ENCODE measurements around the gene ZBTB42. TPM values are rescaled to one million over a fixed set of nuclear protein-coding genes. Genes with fewer than 3 reads are reported as not detected.
A peak's percentile ranks its signal among the peaks of the same experiment; 100 is the strongest.

ZBTB42 gene
- total and polyA plus RNA-seq, 2 of the 13 experiments (the other 11 are each of a cell fraction or from before 2014, with no cell fraction given): 2.8 to 4.2 TPM

GRCh38 chr14:104826861-104827176, 25.9 kb downstream of the ZBTB42 start (continued):
- TF ChIP-seq ZNF281 (CRISPR knock-in tag; IDR thresholded peaks at IDR 0.05; ENCODE audit: borderline replicate concordance) (no peak), ZNF501 (CRISPR knock-in tag; IDR thresholded peaks at IDR 0.05) (peak; percentile 48; the same call in 1 of the 2 replicates), ZMAT3 (CRISPR knock-in tag; conservative IDR thresholded peaks at IDR 0.05) (0 out of 2 replicates have a peak, but pooled peaks have one; percentile 14), POLR2G (IDR thresholded peaks at IDR 0.05; ENCODE audit: low read depth, low read length) (peak; percentile 55; the same call in 1 of the 2 replicates), ZSCAN31 (CRISPR knock-in tag; IDR thresholded peaks at IDR 0.05; ENCODE audit: low read depth) (no peak), ELF1 (CRISPR knock-in tag; IDR thresholded peaks at IDR 0.05) (no peak), SIN3A (IDR thresholded peaks at IDR 0.05; ENCODE audit: borderline replicate concordance, low read depth, low read length) (0 out of 2 replicates have a peak, but pooled peaks have one; percentile 36), ZBTB10 (CRISPR knock-in tag; IDR thresholded peaks at IDR 0.05; ENCODE audit: borderline replicate concordance) (no peak), ARNT2 (CRISPR knock-in tag; IDR thresholded peaks at IDR 0.05; ENCODE audit: low read depth) (0 out of 2 replicates have a peak, but pooled peaks have one; percentile 8)
- TF ChIP-seq, protein P1, sequence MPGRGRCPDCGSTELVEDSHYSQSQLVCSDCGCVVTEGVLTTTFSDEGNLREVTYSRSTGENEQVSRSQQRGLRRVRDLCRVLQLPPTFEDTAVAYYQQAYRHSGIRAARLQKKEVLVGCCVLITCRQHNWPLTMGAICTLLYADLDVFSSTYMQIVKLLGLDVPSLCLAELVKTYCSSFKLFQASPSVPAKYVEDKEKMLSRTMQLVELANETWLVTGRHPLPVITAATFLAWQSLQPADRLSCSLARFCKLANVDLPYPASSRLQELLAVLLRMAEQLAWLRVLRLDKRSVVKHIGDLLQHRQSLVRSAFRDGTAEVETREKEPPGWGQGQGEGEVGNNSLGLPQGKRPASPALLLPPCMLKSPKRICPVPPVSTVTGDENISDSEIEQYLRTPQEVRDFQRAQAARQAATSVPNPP (CRISPR knock-in tag; IDR thresholded peaks at IDR 0.05): no peak

All from HepG2 (cell line).